ENCODE measurements around the gene SRGAP3. TPM values are rescaled to one million over a fixed set of nuclear protein-coding genes. Genes with fewer than 3 reads are reported as not detected.

SRGAP3 gene
- total RNA-seq, 4 donors from 2014 or later: 13.1 to 84.9 (median 27.4) TPM

GRCh38 chr3:9222049-9222448, 27.4 kb downstream of the SRGAP3 start:
- no peaks in the 10 kb centered on the region for H3K9me3 ChIP-seq
- H3K27me3 ChIP-seq: no peaks in the 10 kb centered on the region
- H3K36me3 ChIP-seq: no peaks in the 10 kb centered on the region
- no peak for DNase-seq (ENCODE audit: low spot score in 2 of 2)
- no peak overlapping the region for H3K27ac ChIP-seq
- 85% methylated on average over 2 of the region's 2 CpGs for WGBS
- TF ChIP-seq POLR2A (IDR thresholded peaks at IDR 0.05) (no peak), POLR2AphosphoS5 (IDR thresholded peaks at IDR 0.05) (no peak), EP300 (IDR thresholded peaks at IDR 0.05) (no peak)
- TF ChIP-seq, protein P1, sequence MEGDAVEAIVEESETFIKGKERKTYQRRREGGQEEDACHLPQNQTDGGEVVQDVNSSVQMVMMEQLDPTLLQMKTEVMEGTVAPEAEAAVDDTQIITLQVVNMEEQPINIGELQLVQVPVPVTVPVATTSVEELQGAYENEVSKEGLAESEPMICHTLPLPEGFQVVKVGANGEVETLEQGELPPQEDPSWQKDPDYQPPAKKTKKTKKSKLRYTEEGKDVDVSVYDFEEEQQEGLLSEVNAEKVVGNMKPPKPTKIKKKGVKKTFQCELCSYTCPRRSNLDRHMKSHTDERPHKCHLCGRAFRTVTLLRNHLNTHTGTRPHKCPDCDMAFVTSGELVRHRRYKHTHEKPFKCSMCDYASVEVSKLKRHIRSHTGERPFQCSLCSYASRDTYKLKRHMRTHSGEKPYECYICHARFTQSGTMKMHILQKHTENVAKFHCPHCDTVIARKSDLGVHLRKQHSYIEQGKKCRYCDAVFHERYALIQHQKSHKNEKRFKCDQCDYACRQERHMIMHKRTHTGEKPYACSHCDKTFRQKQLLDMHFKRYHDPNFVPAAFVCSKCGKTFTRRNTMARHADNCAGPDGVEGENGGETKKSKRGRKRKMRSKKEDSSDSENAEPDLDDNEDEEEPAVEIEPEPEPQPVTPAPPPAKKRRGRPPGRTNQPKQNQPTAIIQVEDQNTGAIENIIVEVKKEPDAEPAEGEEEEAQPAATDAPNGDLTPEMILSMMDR (IDR thresholded peaks at IDR 0.05): no peak
- no peak overlapping the region for H3K4me3 ChIP-seq
- peaks cover 19% of the 10 kb centered on the region for H3K4me1 ChIP-seq

DNA sequence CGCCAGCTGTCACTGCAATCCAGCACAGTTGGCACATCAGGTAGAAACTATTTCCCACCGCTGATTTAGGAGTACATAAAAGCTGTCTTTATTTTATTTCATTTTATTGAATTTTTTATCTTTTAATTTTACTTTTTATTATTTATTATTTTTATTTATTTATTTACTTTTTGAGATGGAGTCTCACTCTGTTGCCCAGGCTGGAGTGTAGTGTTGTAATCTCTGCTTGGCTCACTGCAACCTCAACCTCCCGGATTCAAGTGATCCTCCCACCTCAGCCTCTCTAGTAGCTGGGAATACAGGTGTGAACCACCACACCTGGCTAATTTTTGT, 31.0 kb downstream of the SRGAP3 start:
- 98% methylated on average over 3 of the region's 3 CpGs for WGBS
- TF ChIP-seq EP300 (IDR thresholded peaks at IDR 0.05) (no peak), POLR2AphosphoS5 (IDR thresholded peaks at IDR 0.05) (no peak)
- H3K27me3 ChIP-seq: no peaks in the 10 kb centered on the region

GRCh38 chr3:9217784-9218513, 31.5 kb downstream of the SRGAP3 start:
- peaks cover 17% of the 10 kb centered on the region for H3K4me1 ChIP-seq
- no peaks in the 10 kb centered on the region for H3K36me3 ChIP-seq
- WGBS: 89% methylated on average over 8 of the region's 8 CpGs
- H3K27me3 ChIP-seq: no peaks in the 10 kb centered on the region
- no peak for DNase-seq (ENCODE audit: low spot score in 2 of 2)
- TF ChIP-seq, protein P1 (IDR thresholded peaks at IDR 0.05): no peak
- TF ChIP-seq POLR2A (IDR thresholded peaks at IDR 0.05) (no peak), POLR2AphosphoS5 (IDR thresholded peaks at IDR 0.05) (no peak), EP300 (IDR thresholded peaks at IDR 0.05) (no peak)
- no peak overlapping the region for H3K4me3 ChIP-seq
- no peak overlapping the region for H3K27ac ChIP-seq
- H3K9me3 ChIP-seq: no peaks in the 10 kb centered on the region

More for the DNA sequence above, 31.0 kb downstream of the SRGAP3 start:
- Histone ChIP-seq H3K4me1 (peaks cover 17% of the 10 kb centered on the region), H3K27ac (no peak overlapping the region), H3K9me3 (no peaks in the 10 kb centered on the region), H3K36me3 (no peaks in the 10 kb centered on the region), H3K4me3 (no peak overlapping the region)
- DNase-seq (ENCODE audit: low spot score in 2 of 2): no peak

- Histone ChIP-seq H3K4me1 (peaks cover 17% of the 10 kb centered on the region), H3K27me3 (no peaks in the 10 kb centered on the region), H3K36me3 (no peaks in the 10 kb centered on the region), H3K4me3 (peak overlapping the region; percentile 16), H3K27ac (no peak overlapping the region), H3K9me3 (no peaks in the 10 kb centered on the region)
- no peak for DNase-seq (ENCODE audit: low spot score in 2 of 2)
- WGBS: 37% methylated on average over 14 of the region's 14 CpGs
- peak in 2 of 3 donors; percentile 33 to 34 for TF ChIP-seq POLR2AphosphoS5 (IDR thresholded peaks at IDR 0.05)
- no peak for TF ChIP-seq POLR2A (IDR thresholded peaks at IDR 0.05)
- TF ChIP-seq, protein P1 (IDR thresholded peaks at IDR 0.05): no peak
- TF ChIP-seq EP300 (IDR thresholded peaks at IDR 0.05): no peak
These were observed 32.7 kb downstream of the SRGAP3 start for GRCh38 chr3:9216736-9217135.

GRCh38 chr3:9214599-9214998, 34.8 kb downstream of the SRGAP3 start:
- Histone ChIP-seq H3K36me3 (no peaks in the 10 kb centered on the region), H3K4me3 (no peak overlapping the region), H3K4me1 (peaks cover 21% of the 10 kb centered on the region), H3K27ac (no peak overlapping the region), H3K9me3 (no peaks in the 10 kb centered on the region), H3K27me3 (no peaks in the 10 kb centered on the region)
- no peak for DNase-seq (ENCODE audit: low spot score in 2 of 2)
- no peak for TF ChIP-seq POLR2AphosphoS5 (IDR thresholded peaks at IDR 0.05)
- WGBS: 18% methylated on average over 2 of the region's 2 CpGs

- 76% methylated on average over 3 of the region's 3 CpGs for WGBS
- peaks cover 21% of the 10 kb centered on the region for H3K4me1 ChIP-seq
- no peaks in the 10 kb centered on the region for H3K9me3 ChIP-seq
- H3K27ac ChIP-seq: no peak overlapping the region
- no peaks in the 10 kb centered on the region for H3K36me3 ChIP-seq
- no peak for DNase-seq (ENCODE audit: low spot score in 2 of 2)
- TF ChIP-seq EP300 (IDR thresholded peaks at IDR 0.05) (no peak), POLR2AphosphoS5 (IDR thresholded peaks at IDR 0.05) (no peak), POLR2A (IDR thresholded peaks at IDR 0.05) (no peak)
- TF ChIP-seq, protein P1 (IDR thresholded peaks at IDR 0.05): no peak
- H3K4me3 ChIP-seq: no peak overlapping the region
- no peaks in the 10 kb centered on the region for H3K27me3 ChIP-seq
These were observed 35.3 kb downstream of the SRGAP3 start for GRCh38 chr3:9214185-9214584.
